ENCODE data around the gene DHCR7.
"Not testable (repeated sequence)": the region's sequence is repeated elsewhere in the genome, so short reads cannot be mapped to it uniquely, and the experiment has no call there.

DHCR7 gene

DNA sequence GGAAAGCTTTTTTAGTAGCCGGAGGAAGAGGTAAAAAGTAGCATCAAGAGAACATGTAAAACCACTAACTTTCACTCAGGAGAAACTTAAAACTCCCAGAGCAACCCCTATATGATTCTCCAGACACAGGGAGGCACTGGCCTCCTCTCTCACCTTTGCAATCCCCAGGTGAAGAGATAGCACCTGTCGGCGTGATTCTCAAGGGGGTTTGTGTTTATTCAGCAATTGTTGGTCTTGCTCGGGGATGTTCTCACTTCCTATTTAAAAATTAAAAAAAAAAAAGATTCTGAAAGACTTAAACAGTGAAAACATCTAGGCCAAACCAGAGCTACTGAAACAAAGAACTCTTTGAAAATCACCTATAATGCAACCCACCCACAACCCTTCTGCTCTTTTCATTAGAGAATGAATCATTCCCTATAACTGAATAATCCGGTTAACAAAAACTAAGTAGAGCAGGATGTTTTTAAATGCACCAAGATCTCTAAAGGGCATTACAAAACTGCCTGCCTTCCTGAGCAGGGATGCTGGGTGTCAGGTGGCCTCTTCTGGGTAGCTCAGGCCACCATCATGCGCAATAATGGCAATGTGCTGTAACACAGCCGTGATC is 24.9 kb downstream of the DHCR7 start:
- no peak for TF ChIP-seq CTCF (IDR thresholded peaks at IDR 0.05)
- TF ChIP-seq ZFX (IDR thresholded peaks at IDR 0.05; ENCODE audit: borderline replicate concordance) = no peak
- H3K27ac ChIP-seq = no peak overlapping the region

DNA sequence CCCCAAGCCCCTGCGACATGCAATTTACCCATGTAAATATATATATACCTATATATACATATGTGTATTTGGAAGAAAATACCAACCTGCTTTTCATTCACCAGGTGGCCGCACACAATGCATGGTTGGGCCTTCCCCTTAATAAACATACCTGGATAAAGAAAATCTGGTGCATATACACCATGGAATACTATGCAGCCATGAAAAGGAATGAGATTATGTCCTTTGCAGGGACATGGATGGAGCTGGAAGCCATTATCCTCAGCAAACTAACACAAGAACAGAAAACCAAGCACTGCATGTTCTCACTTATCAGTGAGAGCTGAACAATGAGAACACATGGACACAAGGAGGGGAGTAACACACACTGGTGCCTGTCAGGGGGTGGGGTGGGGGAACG is 25.9 kb downstream of the DHCR7 start:
- H3K27ac ChIP-seq = not testable (repeated sequence)

- H3K27ac ChIP-seq = no peak overlapping the region
- no peak for TF ChIP-seq CTCF (IDR thresholded peaks at IDR 0.05)
- no peak for TF ChIP-seq ZFX (IDR thresholded peaks at IDR 0.05; ENCODE audit: borderline replicate concordance)
Observed at GRCh38 chr11:71421392-71421950, 26.7 kb downstream of the DHCR7 start.

GRCh38 chr11:71420455-71421241 is 27.5 kb downstream of the DHCR7 start:
- TF ChIP-seq ZFX (IDR thresholded peaks at IDR 0.05; ENCODE audit: borderline replicate concordance) = no peak
- peak; percentile 86 for TF ChIP-seq CTCF (IDR thresholded peaks at IDR 0.05)

GRCh38 chr11:71418643-71419042 is 29.6 kb downstream of the DHCR7 start:
- H3K27ac ChIP-seq = no peak overlapping the region
- TF ChIP-seq ZFX (IDR thresholded peaks at IDR 0.05; ENCODE audit: borderline replicate concordance) = no peak
- no peak for TF ChIP-seq CTCF (IDR thresholded peaks at IDR 0.05)

More at GRCh38 chr11:71420455-71421241, 27.5 kb downstream of the DHCR7 start:
- no peak overlapping the region for H3K27ac ChIP-seq

GRCh38 chr11:71414645-71415044 is 33.5 kb downstream of the DHCR7 start:
- TF ChIP-seq CTCF (IDR thresholded peaks at IDR 0.05) = no peak
- no peak overlapping the region for H3K27ac ChIP-seq

GRCh38 chr11:71410363-71410966 is 37.7 kb downstream of the DHCR7 start:
- H3K27ac ChIP-seq = no peak overlapping the region
- TF ChIP-seq CTCF (IDR thresholded peaks at IDR 0.05) (no peak), ZFX (IDR thresholded peaks at IDR 0.05; ENCODE audit: borderline replicate concordance) (no peak)

All from 22Rv1 (cell line).